ENCODE results near the gene OR12D1.

OR12D1 gene

GRCh38 chr6:29376003-29376402 lies 38.7 kb upstream of the OR12D1 start:
- Histone ChIP-seq H3K27me3 (replicated peaks; ENCODE audit: insufficient read depth, low read length) (no peaks in the 10 kb centered on the region), H3K4me2 (ENCODE audit: low read depth, low read length) (no peak overlapping the region), H2AFZ (ENCODE audit: low read length) (no peak overlapping the region), H3K9me3 (replicated peaks; ENCODE audit: insufficient read depth, low read length) (no peaks in the 10 kb centered on the region), H3K9me2 (replicated peaks; ENCODE audit: insufficient read depth, low read length) (no peaks in the 10 kb centered on the region), H3K9ac (ENCODE audit: low read length) (no peak overlapping the region), H3K27ac (ENCODE audit: low read length) (no peak overlapping the region), H3F3A (ENCODE audit: insufficient read depth, low read length) (no peaks in the 10 kb centered on the region), H3K4me3 (ENCODE audit: low read length) (no peak overlapping the region), H3K36me3 (replicated peaks; ENCODE audit: insufficient read depth, low read length) (no peaks in the 10 kb centered on the region), H4K20me1 (ENCODE audit: insufficient read depth, low read length) (no peaks in the 10 kb centered on the region), H3K4me1 (ENCODE audit: low read length) (no peaks in the 10 kb centered on the region), H3K79me2 (ENCODE audit: low read length) (no peaks in the 10 kb centered on the region)
- TF ChIP-seq EZH2phosphoT487 (IDR thresholded peaks at IDR 0.05; ENCODE audit: low read length) (no peak), EZH2 (optimal IDR thresholded peaks at IDR 0.05; ENCODE audit: low read depth, low read length) (no peak), CTCF (IDR thresholded peaks at IDR 0.05; ENCODE audit: low read length) (no peak)
- DNase-seq: peak; percentile 33

DNA sequence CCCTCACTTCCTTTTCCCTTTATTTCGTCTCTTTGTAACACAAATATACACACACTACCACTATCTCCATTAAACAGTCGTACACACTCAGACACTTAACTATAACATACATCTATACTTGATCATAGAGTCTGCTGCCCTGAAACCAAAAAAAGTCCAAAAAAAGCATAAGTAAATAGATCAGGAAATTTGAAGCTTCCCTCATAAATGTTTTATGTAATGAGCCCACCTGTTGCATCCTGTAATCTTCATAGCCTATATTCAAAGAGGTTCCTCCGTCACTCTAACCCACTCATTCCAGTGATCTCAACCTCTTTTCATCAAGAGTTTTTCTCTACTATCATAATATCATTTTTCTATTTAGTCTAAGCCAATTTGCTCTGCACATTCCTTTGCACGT lies 26.2 kb upstream of the OR12D1 start:
- no peaks in the 10 kb centered on the region for H3K27me3 ChIP-seq (replicated peaks; ENCODE audit: insufficient read depth, low read length)
- no peak overlapping the region for H3K27ac ChIP-seq (ENCODE audit: low read length)
- no peak overlapping the region for H3K9ac ChIP-seq (ENCODE audit: low read length)
- DNase-seq: no peak
- H4K20me1 ChIP-seq (ENCODE audit: insufficient read depth, low read length): no peaks in the 10 kb centered on the region
- no peak overlapping the region for H3K4me3 ChIP-seq (ENCODE audit: low read length)
- no peaks in the 10 kb centered on the region for H3K36me3 ChIP-seq (replicated peaks; ENCODE audit: insufficient read depth, low read length)
- no peak for TF ChIP-seq EZH2 (optimal IDR thresholded peaks at IDR 0.05; ENCODE audit: low read depth, low read length)
- TF ChIP-seq CTCF (IDR thresholded peaks at IDR 0.05; ENCODE audit: low read length): no peak
- no peak for TF ChIP-seq EZH2phosphoT487 (IDR thresholded peaks at IDR 0.05; ENCODE audit: low read length)
- no peaks in the 10 kb centered on the region for H3K9me3 ChIP-seq (replicated peaks; ENCODE audit: insufficient read depth, low read length)
- H3K9me2 ChIP-seq (replicated peaks; ENCODE audit: insufficient read depth, low read length): no peaks in the 10 kb centered on the region; the same call in 1 of the 2 replicates
- no peak overlapping the region for H2AFZ ChIP-seq (ENCODE audit: low read length)
- no peaks in the 10 kb centered on the region for H3K79me2 ChIP-seq (ENCODE audit: low read length)
- no peaks in the 10 kb centered on the region for H3K4me1 ChIP-seq (ENCODE audit: low read length)
- no peak overlapping the region for H3K4me2 ChIP-seq (ENCODE audit: low read depth, low read length)
- no peaks in the 10 kb centered on the region for H3F3A ChIP-seq (ENCODE audit: insufficient read depth, low read length)

GRCh38 chr6:29395331-29395730 lies 19.4 kb upstream of the OR12D1 start, which contains the start of gene OR12D2:
OR12D2 (plus strand) TSS chr6:29395631; CDS start chr6:29396700, 1,069 bp downstream.
- no peak for DNase-seq

More at GRCh38 chr6:29395331-29395730, 19.4 kb upstream of the OR12D1 start, which contains the start of gene OR12D2:
- TF ChIP-seq EZH2 (optimal IDR thresholded peaks at IDR 0.05; ENCODE audit: low read depth, low read length) (no peak), CTCF (IDR thresholded peaks at IDR 0.05; ENCODE audit: low read length) (no peak), EZH2phosphoT487 (IDR thresholded peaks at IDR 0.05; ENCODE audit: low read length) (no peak)
- Histone ChIP-seq H3K27me3 (replicated peaks; ENCODE audit: insufficient read depth, low read length) (no peaks in the 10 kb centered on the region), H3K36me3 (replicated peaks; ENCODE audit: insufficient read depth, low read length) (no peaks in the 10 kb centered on the region), H3K79me2 (ENCODE audit: low read length) (no peaks in the 10 kb centered on the region), H2AFZ (ENCODE audit: low read length) (no peak within 1 kb of the TSS), H4K20me1 (ENCODE audit: insufficient read depth, low read length) (no peaks in the 10 kb centered on the region), H3K4me1 (ENCODE audit: low read length) (no peaks in the 10 kb centered on the region), H3K4me2 (ENCODE audit: low read depth, low read length) (no peak within 1 kb of the TSS), H3K4me3 (ENCODE audit: low read length) (no peak within 1 kb of the TSS), H3K9me2 (replicated peaks; ENCODE audit: insufficient read depth, low read length) (no peaks in the 10 kb centered on the region), H3K9ac (ENCODE audit: low read length) (no peak within 1 kb of the TSS), H3K9me3 (replicated peaks; ENCODE audit: insufficient read depth, low read length) (no peaks in the 10 kb centered on the region), H3K27ac (ENCODE audit: low read length) (no peak within 1 kb of the TSS), H3F3A (ENCODE audit: insufficient read depth, low read length) (no peaks in the 10 kb centered on the region)
